ENCODE data around the gene MATN4. TPM values are rescaled to one million over a fixed set of nuclear protein-coding genes. Genes with fewer than 3 reads are reported as not detected.
A peak's percentile ranks its signal among the peaks of the same experiment; 100 is the strongest.

MATN4 gene
- total RNA-seq, 2 donors from 2014 or later: not detected

- Histone ChIP-seq H3K4me1 (peaks cover 5 to 85% of the 10 kb centered on the region in 2 donors), H3K9me3 (no peaks in the 10 kb centered on the region), H3K27ac (peak overlapping the region; percentile 96 to 97), H3K4me3 (no peak overlapping the region), H3K27me3 (no peaks in the 10 kb centered on the region), H3K36me3 (peaks cover 40% of the 10 kb centered on the region)
- no peak for TF ChIP-seq CTCF (IDR thresholded peaks at IDR 0.05)
- no peak for DNase-seq (ENCODE audit: low spot score)
These were observed 31.0 kb upstream of the MATN4 start for GRCh38 chr20:45339084-45339483.

GRCh38 chr20:45338121-45339030, 30.3 kb upstream of the MATN4 start:
- peaks cover 0 to 78% of the 10 kb centered on the region in 2 donors for H3K4me1 ChIP-seq
- H3K27me3 ChIP-seq: no peaks in the 10 kb centered on the region
- no peak for TF ChIP-seq CTCF (IDR thresholded peaks at IDR 0.05)
- H3K36me3 ChIP-seq: peaks cover 44% of the 10 kb centered on the region
- no peak for DNase-seq (ENCODE audit: low spot score)
- H3K9me3 ChIP-seq: no peaks in the 10 kb centered on the region
- peak overlapping the region; percentile 96 to 97 for H3K27ac ChIP-seq
- H3K4me3 ChIP-seq: no peak overlapping the region

DNA sequence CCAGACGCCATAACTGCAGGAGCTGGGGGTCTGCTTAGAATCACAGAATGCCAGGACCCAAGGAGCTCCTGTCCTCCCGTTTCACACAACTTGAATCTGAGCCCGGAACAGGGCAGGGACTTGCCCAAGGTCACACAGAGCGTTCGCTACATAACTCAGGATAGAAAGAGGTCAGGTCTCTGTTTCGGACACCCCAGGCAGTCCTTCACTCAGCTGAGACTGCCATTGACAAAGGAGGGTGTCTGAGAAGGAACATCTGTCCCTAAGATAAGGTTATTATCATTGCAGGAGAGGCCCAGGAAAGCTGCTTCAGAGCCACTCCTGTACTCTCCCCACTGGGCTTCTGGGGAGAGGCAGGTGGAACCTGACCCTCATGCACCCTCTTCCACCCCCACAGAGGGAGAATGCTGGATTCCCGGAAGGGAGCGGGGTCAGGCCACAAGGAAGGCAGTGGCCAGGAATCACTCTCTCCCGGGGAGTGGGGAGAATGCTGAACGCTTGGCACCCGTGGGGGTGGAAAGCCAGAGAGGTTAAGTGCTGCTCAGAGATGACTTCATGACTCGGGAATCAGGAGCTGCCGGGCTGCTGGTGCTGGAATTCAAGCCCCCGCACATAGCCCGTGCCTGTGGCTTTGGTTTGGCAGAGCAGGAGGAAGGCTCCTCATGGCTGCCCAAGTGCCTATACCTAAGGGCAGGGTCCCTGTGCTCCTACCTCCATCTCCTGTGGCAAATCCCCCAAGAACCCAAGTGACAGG, 29.4 kb upstream of the MATN4 start:
- no peak for DNase-seq (ENCODE audit: low spot score)
- Histone ChIP-seq H3K9me3 (no peaks in the 10 kb centered on the region), H3K27me3 (no peaks in the 10 kb centered on the region), H3K4me3 (no peak overlapping the region), H3K4me1 (peaks cover 0 to 70% of the 10 kb centered on the region in 2 donors), H3K27ac (peak overlapping the region; percentile 96 to 97), H3K36me3 (peaks cover 52% of the 10 kb centered on the region)
- no peak for TF ChIP-seq CTCF (IDR thresholded peaks at IDR 0.05)

- TF ChIP-seq CTCF (IDR thresholded peaks at IDR 0.05): no peak
- H3K4me3 ChIP-seq: no peak overlapping the region
These were observed 28.6 kb upstream of the MATN4 start for GRCh38 chr20:45336530-45337366.

DNA sequence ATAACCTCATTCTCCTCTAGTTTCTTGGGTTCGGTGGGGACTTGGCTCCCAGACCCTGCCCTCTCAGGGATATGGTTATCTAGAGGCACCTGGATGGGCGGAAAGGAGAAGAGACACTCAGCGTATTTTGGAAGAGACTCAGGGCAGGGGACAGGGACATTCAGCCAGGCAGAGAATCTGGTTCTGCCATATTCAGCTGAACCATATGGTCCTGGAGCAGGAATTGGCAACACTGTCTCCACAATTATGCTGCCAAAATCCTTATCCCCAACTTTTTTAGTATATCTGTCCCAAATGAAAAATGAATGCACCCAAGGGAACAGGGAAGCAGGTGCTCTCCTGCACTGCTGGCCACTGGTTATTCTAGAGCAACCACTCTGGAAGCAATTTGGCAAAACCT, 22.4 kb upstream of the MATN4 start:
- Histone ChIP-seq H3K4me1 (no peaks in the 10 kb centered on the region), H3K27me3 (no peaks in the 10 kb centered on the region), H3K36me3 (peaks cover 90% of the 10 kb centered on the region), H3K27ac (no peak overlapping the region), H3K4me3 (no peak overlapping the region), H3K9me3 (no peaks in the 10 kb centered on the region)
- no peak for DNase-seq (ENCODE audit: low spot score)
- TF ChIP-seq CTCF (IDR thresholded peaks at IDR 0.05): no peak

More at GRCh38 chr20:45336530-45337366, 28.6 kb upstream of the MATN4 start:
- peak; percentile 76 for DNase-seq (ENCODE audit: low spot score)
- peaks cover 0 to 62% of the 10 kb centered on the region in 2 donors for H3K4me1 ChIP-seq
- peak overlapping the region; percentile 96 to 97 for H3K27ac ChIP-seq
- H3K27me3 ChIP-seq: no peaks in the 10 kb centered on the region
- H3K9me3 ChIP-seq: no peaks in the 10 kb centered on the region
- peaks cover 60% of the 10 kb centered on the region for H3K36me3 ChIP-seq
